ENCODE measurements around the gene DEUP1.

Gene DEUP1

GRCh38 chr11:93350835-93351234, 20.3 kb downstream of the DEUP1 start:
- H3K4me1 ChIP-seq (ENCODE audit: control insufficient read depth, insufficient read depth, low read length, unreplicated experiment) = no peaks in the 10 kb centered on the region
- no peak overlapping the region for H2AFZ ChIP-seq (ENCODE audit: low read length, unreplicated experiment)
- no peak overlapping the region for H3K27ac ChIP-seq (ENCODE audit: low read depth, low read length)
- H3K4me3 ChIP-seq (ENCODE audit: low read depth, low read length) = no peak overlapping the region
- H3K36me3 ChIP-seq (ENCODE audit: insufficient read depth, low read length) = no peaks in the 10 kb centered on the region
- no peaks in the 10 kb centered on the region for H3K27me3 ChIP-seq (ENCODE audit: insufficient read depth, low read length)
- H3K79me2 ChIP-seq (ENCODE audit: control insufficient read depth, insufficient read depth, low read length, unreplicated experiment) = no peaks in the 10 kb centered on the region

GRCh38 chr11:93359396-93359795, 28.9 kb downstream of the DEUP1 start:
- no peaks in the 10 kb centered on the region for H3K79me2 ChIP-seq (ENCODE audit: control insufficient read depth, insufficient read depth, low read length, unreplicated experiment)
- no peak overlapping the region for H3K4me3 ChIP-seq (ENCODE audit: low read depth, low read length)
- no peak overlapping the region for H2AFZ ChIP-seq (ENCODE audit: low read length, unreplicated experiment)
- H3K27me3 ChIP-seq (ENCODE audit: insufficient read depth, low read length) = no peaks in the 10 kb centered on the region
- H3K36me3 ChIP-seq (ENCODE audit: insufficient read depth, low read length) = no peaks in the 10 kb centered on the region
- H3K27ac ChIP-seq (ENCODE audit: low read depth, low read length) = no peak overlapping the region
- no peaks in the 10 kb centered on the region for H3K4me1 ChIP-seq (ENCODE audit: control insufficient read depth, insufficient read depth, low read length, unreplicated experiment)

GRCh38 chr11:93361435-93361834, 30.9 kb downstream of the DEUP1 start:
- Histone ChIP-seq H3K4me1 (ENCODE audit: control insufficient read depth, insufficient read depth, low read length, unreplicated experiment) (no peaks in the 10 kb centered on the region), H3K79me2 (ENCODE audit: control insufficient read depth, insufficient read depth, low read length, unreplicated experiment) (no peaks in the 10 kb centered on the region), H3K36me3 (ENCODE audit: insufficient read depth, low read length) (no peaks in the 10 kb centered on the region), H3K27ac (ENCODE audit: low read depth, low read length) (no peak overlapping the region), H3K4me3 (ENCODE audit: low read depth, low read length) (no peak overlapping the region), H3K27me3 (ENCODE audit: insufficient read depth, low read length) (no peaks in the 10 kb centered on the region), H2AFZ (ENCODE audit: low read length, unreplicated experiment) (no peak overlapping the region)

GRCh38 chr11:93368022-93368421, 37.5 kb downstream of the DEUP1 start:
- Histone ChIP-seq H2AFZ (ENCODE audit: low read length, unreplicated experiment) (no peak overlapping the region), H3K27me3 (ENCODE audit: insufficient read depth, low read length) (no peaks in the 10 kb centered on the region), H3K79me2 (ENCODE audit: control insufficient read depth, insufficient read depth, low read length, unreplicated experiment) (no peaks in the 10 kb centered on the region), H3K27ac (ENCODE audit: low read depth, low read length) (no peak overlapping the region), H3K4me3 (ENCODE audit: low read depth, low read length) (no peak overlapping the region), H3K36me3 (ENCODE audit: insufficient read depth, low read length) (no peaks in the 10 kb centered on the region), H3K4me1 (ENCODE audit: control insufficient read depth, insufficient read depth, low read length, unreplicated experiment) (no peaks in the 10 kb centered on the region)

- H3K79me2 ChIP-seq (ENCODE audit: control insufficient read depth, insufficient read depth, low read length, unreplicated experiment) = no peaks in the 10 kb centered on the region
- no peaks in the 10 kb centered on the region for H3K27me3 ChIP-seq (ENCODE audit: insufficient read depth, low read length)
- H3K36me3 ChIP-seq (ENCODE audit: insufficient read depth, low read length) = no peaks in the 10 kb centered on the region
- H3K27ac ChIP-seq (ENCODE audit: low read depth, low read length) = no peak overlapping the region
- H3K4me1 ChIP-seq (ENCODE audit: control insufficient read depth, insufficient read depth, low read length, unreplicated experiment) = peaks cover 3% of the 10 kb centered on the region
- no peak overlapping the region for H3K4me3 ChIP-seq (ENCODE audit: low read depth, low read length)
- H2AFZ ChIP-seq (ENCODE audit: low read length, unreplicated experiment) = no peak overlapping the region
These were observed 39.7 kb downstream of the DEUP1 start for GRCh38 chr11:93370260-93370659.

GRCh38 chr11:93389737-93390136, 59.2 kb downstream of the DEUP1 start:
- Histone ChIP-seq H3K36me3 (ENCODE audit: insufficient read depth, low read length) (no peaks in the 10 kb centered on the region), H3K27me3 (ENCODE audit: insufficient read depth, low read length) (no peaks in the 10 kb centered on the region), H3K27ac (ENCODE audit: low read depth, low read length) (no peak overlapping the region), H3K4me1 (ENCODE audit: control insufficient read depth, insufficient read depth, low read length, unreplicated experiment) (no peaks in the 10 kb centered on the region), H3K79me2 (ENCODE audit: control insufficient read depth, insufficient read depth, low read length, unreplicated experiment) (no peaks in the 10 kb centered on the region), H3K4me3 (ENCODE audit: low read depth, low read length) (no peak overlapping the region), H2AFZ (ENCODE audit: low read length, unreplicated experiment) (no peak overlapping the region)

- Histone ChIP-seq H3K4me3 (ENCODE audit: low read depth, low read length) (no peak overlapping the region), H3K27ac (ENCODE audit: low read depth, low read length) (no peak overlapping the region), H2AFZ (ENCODE audit: low read length, unreplicated experiment) (no peak overlapping the region)
These were observed 62.3 kb downstream of the DEUP1 start for GRCh38 chr11:93392867-93393266.

GRCh38 chr11:93393386-93393785, 62.8 kb downstream of the DEUP1 start:
- Histone ChIP-seq H3K36me3 (ENCODE audit: insufficient read depth, low read length) (no peaks in the 10 kb centered on the region), H3K27me3 (ENCODE audit: insufficient read depth, low read length) (no peaks in the 10 kb centered on the region), H3K4me3 (ENCODE audit: low read depth, low read length) (no peak overlapping the region), H3K27ac (ENCODE audit: low read depth, low read length) (no peak overlapping the region), H3K79me2 (ENCODE audit: control insufficient read depth, insufficient read depth, low read length, unreplicated experiment) (no peaks in the 10 kb centered on the region), H3K4me1 (ENCODE audit: control insufficient read depth, insufficient read depth, low read length, unreplicated experiment) (no peaks in the 10 kb centered on the region), H2AFZ (ENCODE audit: low read length, unreplicated experiment) (no peak overlapping the region)

More at GRCh38 chr11:93392867-93393266, 62.3 kb downstream of the DEUP1 start:
- Histone ChIP-seq H3K27me3 (ENCODE audit: insufficient read depth, low read length) (no peaks in the 10 kb centered on the region), H3K79me2 (ENCODE audit: control insufficient read depth, insufficient read depth, low read length, unreplicated experiment) (no peaks in the 10 kb centered on the region), H3K36me3 (ENCODE audit: insufficient read depth, low read length) (no peaks in the 10 kb centered on the region), H3K4me1 (ENCODE audit: control insufficient read depth, insufficient read depth, low read length, unreplicated experiment) (no peaks in the 10 kb centered on the region)

GRCh38 chr11:93394488-93394887, 63.9 kb downstream of the DEUP1 start:
- Histone ChIP-seq H2AFZ (ENCODE audit: low read length, unreplicated experiment) (no peak overlapping the region), H3K4me1 (ENCODE audit: control insufficient read depth, insufficient read depth, low read length, unreplicated experiment) (no peaks in the 10 kb centered on the region), H3K79me2 (ENCODE audit: control insufficient read depth, insufficient read depth, low read length, unreplicated experiment) (no peaks in the 10 kb centered on the region), H3K27ac (ENCODE audit: low read depth, low read length) (no peak overlapping the region), H3K4me3 (ENCODE audit: low read depth, low read length) (no peak overlapping the region), H3K27me3 (ENCODE audit: insufficient read depth, low read length) (no peaks in the 10 kb centered on the region), H3K36me3 (ENCODE audit: insufficient read depth, low read length) (no peaks in the 10 kb centered on the region)

- H3K27me3 ChIP-seq (ENCODE audit: insufficient read depth, low read length) = no peaks in the 10 kb centered on the region
- no peaks in the 10 kb centered on the region for H3K79me2 ChIP-seq (ENCODE audit: control insufficient read depth, insufficient read depth, low read length, unreplicated experiment)
- H3K4me1 ChIP-seq (ENCODE audit: control insufficient read depth, insufficient read depth, low read length, unreplicated experiment) = no peaks in the 10 kb centered on the region
- no peak overlapping the region for H3K4me3 ChIP-seq (ENCODE audit: low read depth, low read length)
- no peak overlapping the region for H3K27ac ChIP-seq (ENCODE audit: low read depth, low read length)
- H3K36me3 ChIP-seq (ENCODE audit: insufficient read depth, low read length) = no peaks in the 10 kb centered on the region
- H2AFZ ChIP-seq (ENCODE audit: low read length, unreplicated experiment) = no peak overlapping the region
These were observed 65.8 kb downstream of the DEUP1 start for GRCh38 chr11:93396316-93396715.

- no peak overlapping the region for H2AFZ ChIP-seq (ENCODE audit: low read length, unreplicated experiment)
- H3K27me3 ChIP-seq (ENCODE audit: insufficient read depth, low read length) = no peaks in the 10 kb centered on the region
- no peak overlapping the region for H3K27ac ChIP-seq (ENCODE audit: low read depth, low read length)
- no peak overlapping the region for H3K4me3 ChIP-seq (ENCODE audit: low read depth, low read length)
- H3K79me2 ChIP-seq (ENCODE audit: control insufficient read depth, insufficient read depth, low read length, unreplicated experiment) = no peaks in the 10 kb centered on the region
- no peaks in the 10 kb centered on the region for H3K36me3 ChIP-seq (ENCODE audit: insufficient read depth, low read length)
- H3K4me1 ChIP-seq (ENCODE audit: control insufficient read depth, insufficient read depth, low read length, unreplicated experiment) = no peaks in the 10 kb centered on the region
These were observed 73.4 kb downstream of the DEUP1 start for GRCh38 chr11:93403930-93404329.

All from ACC112 (cell line).